Prostate gland (tissue), 2 donors: ENCODE data around the gene FAM107B. TPM values are rescaled to one million over a fixed set of nuclear protein-coding genes. Genes with fewer than 3 reads are reported as not detected.

Experiments used
- DNase-seq: peaks from one replicate; pipeline ENCODE4 v3.0.0-alpha.2; 2019; ENCODE audit warnings: low spot score
- H3K27ac ChIP-seq, 2 donors: fragments of 200-600 bp; sonication (generic); 2 replicates each; pipeline ENCODE4 v1.5.1; 2017 to 2019
- H3K27me3 ChIP-seq: fragments of 200-600 bp; sonication (generic); replicated peaks from 2 replicates; pipeline ENCODE4 v1.5.1; 2019; ENCODE audit not compliant: insufficient read depth
- H3K36me3 ChIP-seq, 2 donors: fragments of 200-600 bp; sonication (generic); 1 replicate in 1 of 2; 2 replicates in 1 of 2; pipeline versions ENCODE4 v1.5.1 to v1.8.1; 2017 to 2019
- H3K4me1 ChIP-seq: fragments of 200-600 bp; sonication (generic); replicated peaks from 2 replicates; pipeline ENCODE4 v1.5.1; 2019
- H3K4me3 ChIP-seq, 2 donors: fragments of 200-600 bp; sonication (generic); 2 replicates each; pipeline ENCODE4 v1.5.1; 2017 to 2019
- H3K9me3 ChIP-seq: fragments of 200-600 bp; sonication (generic); 2 replicates; pipeline ENCODE4 v1.5.1; 2017
- POLR2A ChIP-seq: fragments of 450-650 bp; IDR thresholded peaks from one replicate; pipeline ENCODE4 v1.6.1; 2016; ENCODE audit warnings: antibody characterized with exemption, mild to moderate bottlenecking
- POLR2AphosphoS5 ChIP-seq: sonication (generic); formaldehyde crosslinking; IDR thresholded peaks from one replicate; pipeline ENCODE4 v1.6.1; 2017; ENCODE audit warnings: antibody characterized with exemption
- WGBS: methylation state at CpG from one replicate; pipeline ENCODE4 v1.1.5; 2018; 5-methylcytosine and 5-hydroxymethylcytosine counted together
- intact Hi-C: fragments of 100-400 bp; cut with DNase I; formaldehyde crosslinking; loops from one replicate; pipeline ENCODE4 v1.14.2; 2022
- total RNA-seq, 2 donors: library from RNA; depleted of rRNA; stranded (reverse); fragments of >200 nt; gene quantifications; one replicate each; pipeline ENCODE4 v1.1.0, GENCODE V29; 2016
- TF ChIP-seq, protein P1 (sequence below), 4 experiments: fragments of 200-600 bp in 2 of 4; fragments of 450-650 bp in 2 of 4; sonication (generic) in 2 of 4; IDR thresholded peaks; 1 replicate in 3 of 4; 2 replicates in 1 of 4; pipeline ENCODE4 v1.5.1; 2016 to 2019; ENCODE audit warnings: antibody characterized with exemption in 4 of 4, mild to moderate bottlenecking in 2 of 4, moderate library complexity in 2 of 4

The FAM107B gene
- total RNA-seq, 2 donors from 2014 or later = 32.9 to 63.9 TPM

DNA sequence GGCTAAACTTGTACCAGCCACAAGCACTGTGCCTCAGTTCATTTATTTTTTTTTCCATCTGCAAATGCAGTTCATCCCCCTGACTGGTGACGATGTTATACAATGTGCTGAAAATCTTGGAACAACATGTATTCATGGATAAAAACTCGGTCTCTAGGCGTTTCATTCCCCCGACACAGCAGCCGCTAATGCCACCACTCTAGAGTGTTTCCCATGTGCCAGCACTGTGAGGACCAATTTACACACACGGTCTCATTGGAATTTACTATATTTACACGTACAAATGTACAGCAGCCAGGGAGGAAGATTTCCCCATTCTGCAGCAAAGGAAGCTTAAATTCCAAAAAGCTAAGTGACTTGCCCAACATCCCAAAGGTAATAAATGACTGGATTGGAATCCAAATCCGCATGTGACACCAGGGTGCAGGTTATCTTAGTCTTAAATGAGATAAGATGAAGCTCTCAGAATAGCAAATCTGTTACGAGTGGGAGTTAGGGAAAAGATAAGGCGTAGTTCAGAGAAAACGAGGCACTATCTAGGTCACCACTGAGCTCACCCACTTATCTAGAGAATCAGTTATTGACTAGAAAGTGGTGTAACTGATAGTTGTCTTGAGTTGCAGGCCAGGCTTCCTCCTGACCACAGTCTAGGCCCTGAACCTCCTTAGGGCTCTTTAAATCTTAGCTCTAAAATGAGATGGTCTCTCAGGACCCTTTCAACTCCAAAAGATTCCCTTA lies 36.7 kb downstream of the FAM107B start:
- 84% methylated on average over 11 of the region's 11 CpGs for WGBS
- no peaks in the 10 kb centered on the region for H3K4me1 ChIP-seq
- intact Hi-C loops = no loop called here
- no peaks in the 10 kb centered on the region for H3K36me3 ChIP-seq
- no peak for DNase-seq
- TF ChIP-seq POLR2AphosphoS5 (no peak), POLR2A (no peak)
- TF ChIP-seq, protein P1, sequence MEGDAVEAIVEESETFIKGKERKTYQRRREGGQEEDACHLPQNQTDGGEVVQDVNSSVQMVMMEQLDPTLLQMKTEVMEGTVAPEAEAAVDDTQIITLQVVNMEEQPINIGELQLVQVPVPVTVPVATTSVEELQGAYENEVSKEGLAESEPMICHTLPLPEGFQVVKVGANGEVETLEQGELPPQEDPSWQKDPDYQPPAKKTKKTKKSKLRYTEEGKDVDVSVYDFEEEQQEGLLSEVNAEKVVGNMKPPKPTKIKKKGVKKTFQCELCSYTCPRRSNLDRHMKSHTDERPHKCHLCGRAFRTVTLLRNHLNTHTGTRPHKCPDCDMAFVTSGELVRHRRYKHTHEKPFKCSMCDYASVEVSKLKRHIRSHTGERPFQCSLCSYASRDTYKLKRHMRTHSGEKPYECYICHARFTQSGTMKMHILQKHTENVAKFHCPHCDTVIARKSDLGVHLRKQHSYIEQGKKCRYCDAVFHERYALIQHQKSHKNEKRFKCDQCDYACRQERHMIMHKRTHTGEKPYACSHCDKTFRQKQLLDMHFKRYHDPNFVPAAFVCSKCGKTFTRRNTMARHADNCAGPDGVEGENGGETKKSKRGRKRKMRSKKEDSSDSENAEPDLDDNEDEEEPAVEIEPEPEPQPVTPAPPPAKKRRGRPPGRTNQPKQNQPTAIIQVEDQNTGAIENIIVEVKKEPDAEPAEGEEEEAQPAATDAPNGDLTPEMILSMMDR (IDR thresholded peaks at IDR 0.05) = no peak
- H3K27me3 ChIP-seq = no peaks in the 10 kb centered on the region
- H3K4me3 ChIP-seq = no peak overlapping the region
- H3K9me3 ChIP-seq = no peaks in the 10 kb centered on the region
- H3K27ac ChIP-seq = no peak overlapping the region

DNA sequence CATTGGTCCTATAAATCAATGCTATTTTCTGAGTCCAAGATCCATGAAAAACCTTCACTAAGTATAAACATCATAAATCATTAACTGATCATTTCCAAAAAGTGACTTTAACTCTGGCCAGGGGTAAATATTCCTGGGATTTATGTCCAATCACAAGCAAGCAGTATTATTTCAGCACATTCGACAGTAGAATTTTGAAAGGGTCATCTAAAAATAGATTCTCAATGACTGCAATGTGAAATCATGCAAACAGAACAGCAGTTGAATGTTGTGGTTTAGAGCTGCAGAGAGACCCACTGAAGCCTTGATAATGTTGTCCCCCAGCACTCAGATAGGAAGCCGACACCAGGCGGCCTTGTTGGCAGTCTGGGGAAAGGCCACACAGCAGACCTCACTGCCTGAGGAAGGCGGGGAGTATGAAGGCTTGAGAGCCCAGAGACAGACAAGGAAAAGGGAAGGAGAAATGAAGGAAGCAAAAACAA lies 38.1 kb downstream of the FAM107B start:
- H3K36me3 ChIP-seq = no peaks in the 10 kb centered on the region
- TF ChIP-seq, protein P1 (IDR thresholded peaks at IDR 0.05) = no peak
- TF ChIP-seq POLR2A = no peak
- no peak for TF ChIP-seq POLR2AphosphoS5
- H3K4me1 ChIP-seq = no peaks in the 10 kb centered on the region
- 46% methylated on average over 4 of the region's 4 CpGs for WGBS
- H3K27ac ChIP-seq = peak overlapping the region; percentile 23 to 45
- no peak for DNase-seq
- H3K27me3 ChIP-seq = no peaks in the 10 kb centered on the region
- no peaks in the 10 kb centered on the region for H3K9me3 ChIP-seq
- intact Hi-C loops = no loop called here
- no peak overlapping the region for H3K4me3 ChIP-seq

DNA sequence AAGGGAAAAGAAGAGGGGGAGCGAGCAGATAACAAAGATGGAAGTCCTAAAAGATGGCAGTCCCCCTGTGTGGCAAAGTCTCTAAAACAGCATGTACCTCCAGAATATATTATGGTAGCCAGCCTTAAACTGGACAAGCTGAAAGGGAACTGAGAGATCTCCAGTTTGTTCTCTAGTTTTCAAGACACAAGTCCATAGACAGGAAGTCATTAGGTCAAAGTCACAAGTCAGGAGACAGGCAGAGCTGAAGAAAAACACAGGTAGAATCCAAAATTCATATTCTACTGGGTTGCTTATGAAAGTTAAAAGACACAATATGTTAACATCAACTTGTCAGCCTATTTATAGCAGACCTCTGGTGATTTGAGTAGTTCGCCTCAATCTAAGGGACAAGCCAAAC lies 38.7 kb downstream of the FAM107B start:
- intact Hi-C loops = no loop called here
- no peak overlapping the region for H3K4me3 ChIP-seq
- TF ChIP-seq POLR2A = no peak
- H3K4me1 ChIP-seq = no peaks in the 10 kb centered on the region
- WGBS = 83% methylated on average over 2 of the region's 2 CpGs
- DNase-seq = no peak
- no peaks in the 10 kb centered on the region for H3K36me3 ChIP-seq
- H3K27ac ChIP-seq = no peak overlapping the region
- H3K27me3 ChIP-seq = no peaks in the 10 kb centered on the region
- no peaks in the 10 kb centered on the region for H3K9me3 ChIP-seq

DNA sequence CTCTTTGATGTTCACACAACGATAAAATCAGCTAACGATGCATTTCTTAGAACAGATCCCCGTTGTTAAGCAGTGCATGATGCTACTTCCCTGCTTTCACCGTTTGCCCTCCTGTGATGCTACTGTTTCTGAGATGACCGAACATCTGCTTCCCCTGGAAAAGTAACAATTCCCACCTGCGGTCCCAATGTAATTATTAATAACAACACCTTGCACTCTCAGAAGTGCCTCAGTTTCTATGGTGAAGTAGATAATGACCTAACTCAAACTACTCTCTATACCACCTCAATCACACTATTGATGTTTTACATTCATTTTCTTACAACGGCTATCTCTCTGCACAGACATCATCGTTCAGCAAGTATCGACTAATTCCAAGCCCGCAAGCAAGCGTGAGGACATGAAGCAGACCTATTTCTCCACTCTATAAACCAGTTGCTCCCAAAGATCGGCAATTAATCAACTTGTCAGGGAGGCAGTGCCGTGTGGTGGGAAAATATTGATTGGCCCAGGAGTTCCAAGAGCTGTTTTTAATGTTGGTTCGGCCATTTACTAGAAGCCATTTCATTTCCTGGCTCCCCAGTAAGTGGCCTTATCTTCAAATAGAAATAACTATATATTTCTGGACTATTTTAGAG lies 42.7 kb downstream of the FAM107B start:
- Histone ChIP-seq H3K27ac (no peak overlapping the region), H3K9me3 (no peaks in the 10 kb centered on the region), H3K4me3 (no peak overlapping the region), H3K27me3 (no peaks in the 10 kb centered on the region), H3K36me3 (no peaks in the 10 kb centered on the region), H3K4me1 (no peaks in the 10 kb centered on the region)
- WGBS = 43% methylated on average over 14 of the region's 14 CpGs
- intact Hi-C loops = no loop called here
- TF ChIP-seq POLR2A (no peak), POLR2AphosphoS5 (no peak)
- TF ChIP-seq, protein P1 (IDR thresholded peaks at IDR 0.05) = no peak
- no peak for DNase-seq

DNA sequence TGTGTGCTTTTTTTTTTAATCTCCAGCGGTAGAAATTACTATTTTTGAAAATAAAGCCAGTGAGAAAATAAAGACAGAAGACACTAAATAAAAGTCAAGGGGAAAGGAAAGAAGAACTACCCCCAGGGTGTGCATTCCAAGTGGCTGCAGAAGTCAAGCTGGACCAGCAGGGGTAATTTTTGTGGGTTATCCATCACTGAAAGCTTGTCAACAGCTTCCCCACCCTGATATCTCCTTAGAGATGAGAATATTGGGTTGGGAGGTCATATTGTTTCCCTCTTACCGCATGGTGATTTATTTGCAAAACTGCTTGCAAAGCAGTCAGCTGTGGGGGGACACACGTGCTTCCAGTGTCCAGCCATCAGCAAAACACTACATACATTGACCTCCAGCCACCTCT lies 46.4 kb downstream of the FAM107B start:
- H3K27me3 ChIP-seq = no peaks in the 10 kb centered on the region
- 83% methylated on average over 3 of the region's 3 CpGs for WGBS
- H3K9me3 ChIP-seq = no peaks in the 10 kb centered on the region
- TF ChIP-seq, protein P1 (IDR thresholded peaks at IDR 0.05) = no peak
- no peak for TF ChIP-seq POLR2A
- no peak for TF ChIP-seq POLR2AphosphoS5
- no peak for DNase-seq
- H3K4me3 ChIP-seq = no peak overlapping the region
- H3K4me1 ChIP-seq = no peaks in the 10 kb centered on the region
- H3K27ac ChIP-seq = no peak overlapping the region
- H3K36me3 ChIP-seq = no peaks in the 10 kb centered on the region
- intact Hi-C loops = no loop called here
